ENCODE measurements around the gene DPM2. TPM values are rescaled to one million over a fixed set of nuclear protein-coding genes. Genes with fewer than 3 reads are reported as not detected.
A peak's percentile ranks its signal among the peaks of the same experiment; 100 is the strongest.

DPM2 gene
- total RNA-seq, 2 donors from 2014 or later = 45.7 TPM

DNA sequence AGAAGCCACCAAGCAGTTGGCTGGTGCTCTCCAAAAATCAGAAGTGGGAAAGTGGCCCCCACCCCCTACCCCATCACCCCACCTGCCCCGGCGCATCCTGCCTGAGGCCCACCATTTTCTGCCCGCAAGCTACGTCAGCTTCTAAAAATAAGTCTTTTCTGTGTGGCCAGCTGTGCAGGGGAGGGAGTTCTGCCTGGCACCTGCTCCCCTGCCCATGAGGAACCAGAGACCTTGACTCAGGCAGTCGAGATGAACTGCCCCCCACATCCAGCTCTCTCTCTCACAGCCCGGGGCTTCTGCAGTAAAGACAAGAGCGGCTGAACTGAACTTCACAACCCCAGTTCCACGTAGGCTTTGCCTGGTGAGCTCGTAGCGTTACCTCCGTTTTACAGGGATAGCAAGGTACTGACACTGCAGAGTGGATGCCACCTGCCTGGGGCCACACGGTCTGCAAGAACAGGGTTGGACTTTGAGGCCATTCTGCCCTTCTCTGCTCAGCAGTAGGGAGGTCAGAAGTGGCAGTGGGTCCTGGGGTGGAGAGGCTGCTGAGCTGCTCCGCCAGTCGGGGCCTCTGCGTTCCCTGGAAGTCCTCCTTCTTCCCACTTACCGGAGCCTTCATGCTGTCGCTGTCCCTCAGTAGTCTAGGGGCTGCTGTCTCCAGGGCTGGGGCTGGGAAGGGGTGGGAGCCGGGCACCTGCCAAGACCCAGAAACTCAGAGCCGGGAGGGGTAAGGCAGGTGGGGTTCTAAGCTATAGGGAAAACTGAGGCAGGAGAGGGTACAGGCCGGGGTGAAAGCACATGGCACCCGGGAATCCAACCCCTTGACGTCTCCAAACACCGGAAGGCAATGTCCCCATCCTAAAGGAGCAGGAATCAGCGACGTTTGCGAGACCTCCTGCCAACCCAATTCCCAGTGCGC is 21.6 kb downstream of the DPM2 start:
- Histone ChIP-seq H3K36me3 (ENCODE audit: control insufficient read depth, insufficient read depth, low read length) (no peaks in the 10 kb centered on the region), H3K9ac (ENCODE audit: extremely low read depth, low read length, poor library complexity, severe bottlenecking) (no peak overlapping the region), H3K4me1 (ENCODE audit: control insufficient read depth, insufficient read depth, low read length) (no peaks in the 10 kb centered on the region), H3K4me3 (ENCODE audit: low read length) (peak overlapping the region; percentile 76), H3K27me3 (ENCODE audit: control insufficient read depth, insufficient read depth, low read length, poor library complexity, severe bottlenecking) (peaks cover 10% of the 10 kb centered on the region), H3K27ac (ENCODE audit: low read depth, low read length) (no peak overlapping the region), H3K9me3 (ENCODE audit: control insufficient read depth, low read length) (no peaks in the 10 kb centered on the region)
- peak; percentile 59 for DNase-seq
- WGBS, 2 experiments (ENCODE audit: insufficient coverage in 1 of 2, insufficient read length in 1 of 2) = 64 to 69% methylated on average over 8 to 27 of the region's 27 CpGs
- Mint-ChIP-seq H3K9me3 (no peaks in the 10 kb centered on the region), H3K27me3 (ENCODE audit: insufficient read depth) (peaks cover 15% of the 10 kb centered on the region), H3K36me3 (ENCODE audit: low read depth) (no peaks in the 10 kb centered on the region), H3K27ac (no peak overlapping the region), H3K4me3 (peak overlapping the region; percentile 59), H3K4me1 (no peaks in the 10 kb centered on the region)
- TF ChIP-seq, protein P1, sequence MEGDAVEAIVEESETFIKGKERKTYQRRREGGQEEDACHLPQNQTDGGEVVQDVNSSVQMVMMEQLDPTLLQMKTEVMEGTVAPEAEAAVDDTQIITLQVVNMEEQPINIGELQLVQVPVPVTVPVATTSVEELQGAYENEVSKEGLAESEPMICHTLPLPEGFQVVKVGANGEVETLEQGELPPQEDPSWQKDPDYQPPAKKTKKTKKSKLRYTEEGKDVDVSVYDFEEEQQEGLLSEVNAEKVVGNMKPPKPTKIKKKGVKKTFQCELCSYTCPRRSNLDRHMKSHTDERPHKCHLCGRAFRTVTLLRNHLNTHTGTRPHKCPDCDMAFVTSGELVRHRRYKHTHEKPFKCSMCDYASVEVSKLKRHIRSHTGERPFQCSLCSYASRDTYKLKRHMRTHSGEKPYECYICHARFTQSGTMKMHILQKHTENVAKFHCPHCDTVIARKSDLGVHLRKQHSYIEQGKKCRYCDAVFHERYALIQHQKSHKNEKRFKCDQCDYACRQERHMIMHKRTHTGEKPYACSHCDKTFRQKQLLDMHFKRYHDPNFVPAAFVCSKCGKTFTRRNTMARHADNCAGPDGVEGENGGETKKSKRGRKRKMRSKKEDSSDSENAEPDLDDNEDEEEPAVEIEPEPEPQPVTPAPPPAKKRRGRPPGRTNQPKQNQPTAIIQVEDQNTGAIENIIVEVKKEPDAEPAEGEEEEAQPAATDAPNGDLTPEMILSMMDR (conservative IDR thresholded peaks at IDR 0.05) = no peak

DNA sequence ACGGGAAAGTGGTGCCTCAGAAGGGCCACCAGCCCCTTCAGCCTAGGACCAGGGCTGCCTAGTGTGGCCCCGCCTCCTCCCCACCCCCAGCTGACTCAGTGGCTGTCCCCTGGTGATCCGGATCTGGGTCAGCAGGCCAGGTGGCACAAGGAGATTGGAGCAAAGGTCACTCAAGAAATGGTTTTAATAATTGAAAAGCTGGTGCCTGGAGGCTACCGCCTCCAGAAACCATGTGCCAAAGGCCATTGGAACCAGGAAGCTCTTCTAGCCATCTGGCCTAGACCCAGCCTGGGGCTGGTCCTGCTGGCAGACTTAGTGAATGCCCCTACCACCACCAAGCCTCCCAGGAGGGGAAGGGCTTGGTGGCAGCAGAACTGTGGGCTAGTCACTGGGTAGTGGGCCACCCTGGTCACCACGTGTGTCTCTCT is 22.3 kb downstream of the DPM2 start:
- H3K9ac ChIP-seq (ENCODE audit: extremely low read depth, low read length, poor library complexity, severe bottlenecking) = no peak overlapping the region
- H3K4me1 Mint-ChIP-seq = no peaks in the 10 kb centered on the region
- H3K9me3 ChIP-seq (ENCODE audit: control insufficient read depth, low read length) = no peaks in the 10 kb centered on the region
- H3K4me1 ChIP-seq (ENCODE audit: control insufficient read depth, insufficient read depth, low read length) = no peaks in the 10 kb centered on the region
- peaks cover 9% of the 10 kb centered on the region for H3K27me3 Mint-ChIP-seq (ENCODE audit: insufficient read depth)
- H3K4me3 Mint-ChIP-seq = no peak overlapping the region
- H3K4me3 ChIP-seq (ENCODE audit: low read length) = no peak overlapping the region
- peaks cover 10% of the 10 kb centered on the region for H3K27me3 ChIP-seq (ENCODE audit: control insufficient read depth, insufficient read depth, low read length, poor library complexity, severe bottlenecking)
- no peak overlapping the region for H3K27ac ChIP-seq (ENCODE audit: low read depth, low read length)
- no peak overlapping the region for H3K27ac Mint-ChIP-seq
- no peaks in the 10 kb centered on the region for H3K9me3 Mint-ChIP-seq
- TF ChIP-seq, protein P1 (conservative IDR thresholded peaks at IDR 0.05) = no peak
- H3K36me3 Mint-ChIP-seq (ENCODE audit: low read depth) = no peaks in the 10 kb centered on the region
- DNase-seq = no peak
- WGBS, 2 experiments (ENCODE audit: insufficient coverage in 1 of 2, insufficient read length in 1 of 2) = 89 to 92% methylated on average over 2 to 5 of the region's 5 CpGs
- no peaks in the 10 kb centered on the region for H3K36me3 ChIP-seq (ENCODE audit: control insufficient read depth, insufficient read depth, low read length)

- 97% methylated on average over 9 to 11 of the region's 11 CpGs for WGBS, 2 experiments (ENCODE audit: insufficient coverage in 1 of 2, insufficient read length in 1 of 2)
- no peak overlapping the region for H3K27ac ChIP-seq (ENCODE audit: low read depth, low read length)
- H3K36me3 ChIP-seq (ENCODE audit: control insufficient read depth, insufficient read depth, low read length) = no peaks in the 10 kb centered on the region
- Mint-ChIP-seq H3K27me3 (ENCODE audit: insufficient read depth) (peaks cover 9% of the 10 kb centered on the region), H3K36me3 (ENCODE audit: low read depth) (no peaks in the 10 kb centered on the region), H3K4me1 (no peaks in the 10 kb centered on the region), H3K4me3 (no peak overlapping the region), H3K9me3 (no peaks in the 10 kb centered on the region), H3K27ac (no peak overlapping the region)
- H3K9ac ChIP-seq (ENCODE audit: extremely low read depth, low read length, poor library complexity, severe bottlenecking) = no peak overlapping the region
- peaks cover 10% of the 10 kb centered on the region for H3K27me3 ChIP-seq (ENCODE audit: control insufficient read depth, insufficient read depth, low read length, poor library complexity, severe bottlenecking)
- no peaks in the 10 kb centered on the region for H3K9me3 ChIP-seq (ENCODE audit: control insufficient read depth, low read length)
- no peaks in the 10 kb centered on the region for H3K4me1 ChIP-seq (ENCODE audit: control insufficient read depth, insufficient read depth, low read length)
- no peak overlapping the region for H3K4me3 ChIP-seq (ENCODE audit: low read length)
- DNase-seq = no peak
- TF ChIP-seq, protein P1 (conservative IDR thresholded peaks at IDR 0.05) = no peak
These were observed 24.0 kb downstream of the DPM2 start for GRCh38 chr9:127913682-127914081.

Measured in endodermal cell (in vitro differentiated cells).